BLaER1 treated with 17β-estradiol and CSF1 and Interleukin-3, amounts not matched to agents 10 nM and 100 nM (cell line): ENCODE measurements around the gene TDP1.
A peak's percentile ranks its signal among the peaks of the same experiment; 100 is the strongest.

Experiments used
- H3K27ac ChIP-seq, 11 experiments: shearing (Covaris generic); formaldehyde crosslinking; 2 replicates each; pipeline ENCODE4 v1.8.1; 2022
- H3K27me3 ChIP-seq, 11 experiments: shearing (Covaris generic); formaldehyde crosslinking; 2 replicates each; pipeline ENCODE4 v1.8.1; 2022
- H3K36me3 ChIP-seq, 11 experiments: shearing (Covaris generic); formaldehyde crosslinking; 2 replicates each; pipeline ENCODE4 v1.8.1; 2022
- H3K4me1 ChIP-seq, 10 experiments: shearing (Covaris generic); formaldehyde crosslinking; 2 replicates each; pipeline ENCODE4 v1.8.1; 2022
- H3K4me2 ChIP-seq, 11 experiments: shearing (Covaris generic); formaldehyde crosslinking; 2 replicates each; pipeline ENCODE4 v1.8.1; 2022
- H3K4me3 ChIP-seq, 10 experiments: shearing (Covaris generic); formaldehyde crosslinking; 2 replicates each; pipeline ENCODE4 v1.8.1; 2022
- H3K9ac ChIP-seq, 11 experiments: shearing (Covaris generic); formaldehyde crosslinking; 2 replicates each; pipeline ENCODE4 v1.8.1; 2022
- H3K9me3 ChIP-seq, 11 experiments: shearing (Covaris generic); formaldehyde crosslinking; replicated peaks in 1 of 11; 2 replicates each; pipeline ENCODE4 v1.8.1; 2022
- H4K20me1 ChIP-seq, 11 experiments: shearing (Covaris generic); formaldehyde crosslinking; 2 replicates each; pipeline ENCODE4 v1.8.1; 2022
- Cebpa-rat ChIP-seq, 11 experiments: shearing (Covaris generic); IDR thresholded peaks; 2 replicates each; pipeline ENCODE4 v1.8.1; 2022

The TDP1 gene

GRCh38 chr14:89955022-89955744 is 544 bp upstream of the TDP1 start:
- Histone ChIP-seq H3K9me3 (peaks cover 10 to 23% (median 20%) of the 10 kb centered on the region in 11 experiments), H4K20me1 (no peaks in the 10 kb centered on the region; a peak in 1 of 22 replicates), H3K4me1 (peaks cover 22 to 35% (median 27%) of the 10 kb centered on the region in 10 experiments), H3K36me3 (peaks cover 18 to 45% (median 29%) of the 10 kb centered on the region in 11 experiments), H3K27ac (peak overlapping the region; percentile 52 to 98 (median 95); a peak in 21 of 22 replicates), H3K4me3 (peak overlapping the region; percentile 78 to 96 (median 86)), H3K4me2 (peak overlapping the region; percentile 77 to 95 (median 91)), H3K27me3 (no peaks in the 10 kb centered on the region), H3K9ac (peak overlapping the region; percentile 88 to 97 (median 94))
- TF ChIP-seq Cebpa-rat (IDR thresholded peaks at IDR 0.05): no peak

DNA sequence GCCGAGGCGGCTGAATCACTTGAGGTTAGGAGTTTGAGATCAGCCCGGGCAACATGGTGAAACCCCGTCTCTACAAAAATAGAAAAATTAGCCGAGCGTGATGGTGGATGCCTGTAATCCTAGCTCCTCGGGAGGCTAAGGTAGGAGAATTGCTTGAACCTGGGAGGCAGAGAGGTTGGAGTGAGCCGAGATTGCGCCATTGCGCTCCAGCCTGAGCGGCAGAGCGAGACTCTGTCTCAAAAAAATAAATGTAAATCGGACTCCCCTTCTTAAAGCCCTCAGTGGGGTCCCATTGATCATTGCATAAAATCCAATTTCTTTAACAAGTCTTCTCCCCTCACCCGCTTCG is 908 bp downstream of the TDP1 start:
- peaks cover 10 to 23% (median 20%) of the 10 kb centered on the region in 11 experiments for H3K9me3 ChIP-seq
- H3K27ac ChIP-seq: peak overlapping the region; percentile 78 to 98 (median 95); a peak in 21 of 22 replicates
- peak overlapping the region; percentile 78 to 96 (median 86) for H3K4me3 ChIP-seq
- no peaks in the 10 kb centered on the region for H3K27me3 ChIP-seq
- peak in 3 of 11 experiments; percentile 58 to 79 (median 71); a peak in 8 of 22 replicates for TF ChIP-seq Cebpa-rat (IDR thresholded peaks at IDR 0.05)
- H3K4me2 ChIP-seq: peak overlapping the region; percentile 81 to 96 (median 91)
- H3K4me1 ChIP-seq: peaks cover 22 to 35% (median 27%) of the 10 kb centered on the region in 10 experiments
- H4K20me1 ChIP-seq: peaks cover 0 to 12% (median 4%) of the 10 kb centered on the region in 11 experiments; a peak in 4 of 22 replicates
- peaks cover 13 to 48% (median 41%) of the 10 kb centered on the region in 11 experiments for H3K36me3 ChIP-seq
- H3K9ac ChIP-seq: peak overlapping the region; percentile 88 to 97 (median 94)

DNA sequence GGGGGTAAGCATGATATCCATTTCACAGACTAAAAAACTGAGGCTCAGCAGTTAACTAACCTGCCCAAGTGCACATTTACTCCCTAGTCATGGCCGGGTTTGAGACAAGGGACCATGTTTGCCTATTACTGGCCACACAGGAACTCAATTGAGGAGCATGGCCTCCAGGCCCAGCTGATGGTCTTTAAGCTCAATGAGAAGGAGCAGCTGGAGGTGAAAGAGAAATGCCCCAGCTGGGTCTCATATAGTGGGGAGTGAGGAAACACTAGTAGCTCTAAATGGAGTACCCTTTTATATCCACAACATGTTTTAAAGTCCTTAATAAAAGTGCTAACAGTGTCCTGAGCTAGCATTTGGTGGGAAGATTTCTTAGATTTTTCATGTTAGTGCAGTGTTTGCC is 1.6 kb downstream of the TDP1 start:
- H3K36me3 ChIP-seq: peaks cover 15 to 56% (median 48%) of the 10 kb centered on the region in 11 experiments
- peaks cover 22 to 35% (median 27%) of the 10 kb centered on the region in 10 experiments for H3K4me1 ChIP-seq
- H3K27me3 ChIP-seq: no peaks in the 10 kb centered on the region
- peaks cover 0 to 13% (median 7%) of the 10 kb centered on the region in 11 experiments; a peak in 8 of 22 replicates for H4K20me1 ChIP-seq
- peak overlapping the region in 10 of 11 experiments; percentile 88 to 97 (median 94); a peak in 17 of 22 replicates for H3K9ac ChIP-seq
- peak overlapping the region; percentile 81 to 96 (median 91) for H3K4me2 ChIP-seq
- peak overlapping the region in 10 of 11 experiments; percentile 90 to 98 (median 96); a peak in 20 of 22 replicates for H3K27ac ChIP-seq
- peaks cover 10 to 23% (median 20%) of the 10 kb centered on the region in 11 experiments for H3K9me3 ChIP-seq
- peak overlapping the region in 9 of 10 experiments; percentile 78 to 96 (median 86); a peak in 15 of 20 replicates for H3K4me3 ChIP-seq
- TF ChIP-seq Cebpa-rat (IDR thresholded peaks at IDR 0.05): no peak

- Histone ChIP-seq H3K4me2 (peak overlapping the region in 8 of 11 experiments; percentile 81 to 95 (median 88); a peak in 11 of 22 replicates), H3K9me3 (peaks cover 10 to 23% (median 20%) of the 10 kb centered on the region in 11 experiments), H3K27me3 (no peaks in the 10 kb centered on the region), H3K27ac (peak overlapping the region in 4 of 11 experiments; percentile 96 to 98 (median 98); a peak in 3 of 22 replicates), H3K4me1 (peaks cover 22 to 35% (median 27%) of the 10 kb centered on the region in 10 experiments), H3K4me3 (peak overlapping the region in 8 of 10 experiments; percentile 10 to 96 (median 86); a peak in 9 of 20 replicates), H4K20me1 (peaks cover 0 to 17% (median 11%) of the 10 kb centered on the region in 11 experiments; a peak in 8 of 22 replicates), H3K9ac (no peak overlapping the region), H3K36me3 (peaks cover 19 to 60% (median 53%) of the 10 kb centered on the region in 11 experiments)
- no peak for TF ChIP-seq Cebpa-rat (IDR thresholded peaks at IDR 0.05)
Measured at GRCh38 chr14:89957791-89958190, 2.1 kb downstream of the TDP1 start.

DNA sequence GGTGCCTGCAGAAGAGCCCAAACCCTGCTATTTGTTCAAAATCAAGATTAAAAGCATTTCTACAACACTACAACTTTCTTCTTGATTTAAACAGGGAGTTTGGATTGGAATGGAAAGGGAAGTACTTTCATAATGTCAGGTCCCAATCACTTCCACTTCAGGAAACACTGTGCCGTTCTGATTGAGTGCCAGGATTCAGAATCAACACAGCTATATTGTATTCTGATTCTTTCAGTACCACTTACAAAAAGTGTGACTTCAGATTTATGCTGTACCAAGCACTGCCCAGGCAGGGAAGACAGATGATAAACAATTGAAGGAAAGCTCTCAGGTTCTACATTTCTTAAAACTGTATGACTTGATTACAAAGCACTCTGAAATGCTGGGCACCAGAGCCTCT is 3.2 kb downstream of the TDP1 start:
- peaks cover 10 to 23% (median 20%) of the 10 kb centered on the region in 11 experiments for H3K9me3 ChIP-seq
- no peak overlapping the region for H3K27ac ChIP-seq
- H3K4me3 ChIP-seq: 0 out of 20 replicates have a peak overlapping the region, but pooled peaks of 1 of the 10 experiments have one; percentile 91
- peaks cover 31 to 72% (median 64%) of the 10 kb centered on the region in 11 experiments for H3K36me3 ChIP-seq
- H3K4me1 ChIP-seq: peaks cover 13 to 28% (median 20%) of the 10 kb centered on the region in 10 experiments
- peaks cover 0 to 29% (median 17%) of the 10 kb centered on the region in 11 experiments; a peak in 11 of 22 replicates for H4K20me1 ChIP-seq
- no peak for TF ChIP-seq Cebpa-rat (IDR thresholded peaks at IDR 0.05)
- no peaks in the 10 kb centered on the region for H3K27me3 ChIP-seq
- peak overlapping the region in 1 of 11 experiments; percentile 11; a peak in 1 of 22 replicates for H3K4me2 ChIP-seq
- H3K9ac ChIP-seq: no peak overlapping the region

GRCh38 chr14:89959853-89960445 is 4.2 kb downstream of the TDP1 start:
- Histone ChIP-seq H4K20me1 (peaks cover 0 to 35% (median 18%) of the 10 kb centered on the region in 11 experiments; a peak in 13 of 22 replicates), H3K9ac (no peak overlapping the region), H3K4me1 (peaks cover 11 to 25% (median 16%) of the 10 kb centered on the region in 10 experiments), H3K9me3 (peaks cover 10 to 23% (median 20%) of the 10 kb centered on the region in 11 experiments), H3K27me3 (no peaks in the 10 kb centered on the region), H3K4me3 (no peak overlapping the region), H3K36me3 (peaks cover 39 to 81% (median 74%) of the 10 kb centered on the region in 11 experiments), H3K27ac (no peak overlapping the region), H3K4me2 (no peak overlapping the region)
- TF ChIP-seq Cebpa-rat (IDR thresholded peaks at IDR 0.05): no peak

GRCh38 chr14:89960914-89961313 is 5.2 kb downstream of the TDP1 start:
- peaks cover 0 to 41% (median 18%) of the 10 kb centered on the region in 11 experiments; a peak in 14 of 22 replicates for H4K20me1 ChIP-seq
- H3K27ac ChIP-seq: no peak overlapping the region
- peaks cover 47 to 91% (median 84%) of the 10 kb centered on the region in 11 experiments for H3K36me3 ChIP-seq
- H3K9ac ChIP-seq: no peak overlapping the region
- H3K27me3 ChIP-seq: no peaks in the 10 kb centered on the region
- peaks cover 10 to 23% (median 20%) of the 10 kb centered on the region in 11 experiments for H3K9me3 ChIP-seq
- H3K4me1 ChIP-seq: peaks cover 10 to 25% (median 12%) of the 10 kb centered on the region in 10 experiments
- H3K4me2 ChIP-seq: no peak overlapping the region
- TF ChIP-seq Cebpa-rat (IDR thresholded peaks at IDR 0.05): no peak
- H3K4me3 ChIP-seq: no peak overlapping the region

DNA sequence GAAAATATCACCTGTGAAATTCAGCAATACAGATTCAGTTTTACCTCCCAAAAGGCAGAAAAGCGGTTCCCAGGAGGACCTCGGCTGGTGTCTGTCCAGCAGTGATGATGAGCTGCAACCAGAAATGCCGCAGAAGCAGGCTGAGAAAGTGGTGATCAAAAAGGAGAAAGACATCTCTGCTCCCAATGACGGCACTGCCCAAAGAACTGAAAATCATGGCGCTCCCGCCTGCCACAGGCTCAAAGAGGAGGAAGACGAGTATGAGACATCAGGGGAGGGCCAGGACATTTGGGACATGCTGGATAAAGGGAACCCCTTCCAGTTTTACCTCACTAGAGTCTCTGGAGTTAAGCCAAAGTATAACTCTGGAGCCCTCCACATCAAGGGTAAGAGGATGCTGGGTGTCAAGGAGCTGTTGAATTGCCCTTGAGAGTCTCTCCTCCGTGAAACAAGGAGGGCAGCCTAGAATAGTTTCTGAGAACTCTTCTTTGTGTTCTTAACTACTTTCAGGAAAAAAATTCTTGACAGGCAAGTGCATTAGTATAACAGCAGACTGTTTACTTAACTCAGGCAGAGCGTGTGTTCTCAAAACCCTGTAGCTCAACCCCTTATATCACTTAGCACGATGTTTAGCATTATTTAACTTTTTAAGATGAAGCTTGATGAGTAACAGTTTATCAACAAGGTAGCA is 7.7 kb downstream of the TDP1 start:
- Histone ChIP-seq H3K4me1 (peaks cover 0 to 10% (median 0%) of the 10 kb centered on the region in 10 experiments; a peak in 3 of 20 replicates), H3K27me3 (no peaks in the 10 kb centered on the region), H3K4me3 (no peak overlapping the region), H3K9ac (no peak overlapping the region), H3K36me3 (peaks cover 63 to 99% (median 93%) of the 10 kb centered on the region in 11 experiments), H4K20me1 (peaks cover 0 to 41% (median 18%) of the 10 kb centered on the region in 11 experiments; a peak in 14 of 22 replicates), H3K9me3 (peaks cover 2 to 8% (median 7%) of the 10 kb centered on the region in 11 experiments; a peak in 21 of 22 replicates), H3K27ac (no peak overlapping the region), H3K4me2 (no peak overlapping the region)
- no peak for TF ChIP-seq Cebpa-rat (IDR thresholded peaks at IDR 0.05)
